Breast epithelium (tissue), 3 donors: ENCODE data around the gene ENOPH1. TPM values are rescaled to one million over a fixed set of nuclear protein-coding genes. Genes with fewer than 3 reads are reported as not detected.

Source experiments
- total RNA-seq, 3 donors: library from RNA; depleted of rRNA; stranded (reverse); fragments of >200 nt; gene quantifications; one replicate each; pipeline ENCODE4 v1.1.0, GENCODE V29; 2016

ENOPH1 gene
- total RNA-seq, 3 donors from 2014 or later: 19.2 to 30.8 (median 29.7) TPM

Other genes starting within 250 kb of the ENOPH1 start
- 100 to 1,000 TPM in 2 of 3 donors, 10 to 100 TPM in 1; 85.1 to 130 (median 122) TPM for gene HNRNPD, start 56.6 kb upstream of the ENOPH1 start, total RNA-seq
- 100 to 1,000 TPM; 116 to 253 (median 211) TPM for gene HNRNPDL, start 128 bp upstream of the ENOPH1 start, total RNA-seq
- gene TMEM150C, start 131.4 kb downstream of the ENOPH1 start, total RNA-seq: 10 to 100 TPM; 38.3 to 52.1 (median 46.7) TPM